CD4-positive, alpha-beta T cell treated with Interleukin-21 for 1 hour (primary cell): Measurements from ENCODE around the gene COL27A1.

ENCODE experiments used
- DNase-seq: peaks from one replicate; pipeline ENCODE4 v3.0.0-alpha.2; 2020

The COL27A1 gene

GRCh38 chr9:114149765-114150340, 5.5 kb upstream of the COL27A1 start:
- DNase-seq, result no peak

- no peak for DNase-seq
Measured at GRCh38 chr9:114150608-114151007, 4.7 kb upstream of the COL27A1 start.

- no peak for DNase-seq
Measured at GRCh38 chr9:114151426-114151956, 3.8 kb upstream of the COL27A1 start.

DNA sequence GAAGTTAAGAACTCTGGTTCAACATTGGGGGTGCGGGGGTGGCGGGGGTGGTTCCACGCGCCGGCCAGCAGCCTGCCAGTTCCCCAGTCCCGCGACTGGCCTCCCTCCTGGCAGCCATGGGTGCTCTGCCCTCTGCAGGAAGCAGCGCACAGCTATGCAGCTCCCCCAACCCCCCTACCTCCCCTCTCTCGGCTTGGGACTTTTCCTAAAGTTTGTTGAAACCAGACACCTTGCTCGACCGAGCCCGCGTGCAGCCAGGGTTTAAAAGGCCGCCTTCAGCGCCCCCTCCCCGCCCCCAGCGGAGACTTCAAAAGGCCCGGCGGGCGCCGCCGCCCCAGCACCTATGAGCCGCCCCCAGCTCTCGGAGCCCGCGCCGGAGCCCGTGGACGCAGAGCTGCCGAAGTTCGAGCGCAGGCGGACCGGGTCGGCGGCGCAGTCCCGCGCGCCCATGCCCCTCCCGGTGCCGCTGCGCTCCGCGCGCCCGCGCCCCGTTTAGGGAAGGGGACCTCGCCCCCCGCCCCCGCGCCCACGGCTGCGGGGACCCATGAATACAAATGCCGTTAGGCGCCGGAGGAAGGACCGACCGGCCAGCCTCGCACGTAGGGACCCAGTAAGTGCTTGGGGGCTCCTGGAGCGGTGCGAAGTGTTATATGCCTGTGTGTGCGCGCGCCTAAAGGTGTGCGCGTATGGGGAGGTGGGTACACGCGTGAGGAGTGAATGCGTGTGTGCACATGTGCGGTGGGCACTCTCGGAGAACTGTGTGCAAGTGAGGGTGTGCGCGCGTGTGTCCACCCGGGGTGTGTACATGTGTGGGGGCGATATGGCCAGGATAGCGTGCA, 1.4 kb upstream of the COL27A1 start:
- DNase-seq, result no peak

DNA sequence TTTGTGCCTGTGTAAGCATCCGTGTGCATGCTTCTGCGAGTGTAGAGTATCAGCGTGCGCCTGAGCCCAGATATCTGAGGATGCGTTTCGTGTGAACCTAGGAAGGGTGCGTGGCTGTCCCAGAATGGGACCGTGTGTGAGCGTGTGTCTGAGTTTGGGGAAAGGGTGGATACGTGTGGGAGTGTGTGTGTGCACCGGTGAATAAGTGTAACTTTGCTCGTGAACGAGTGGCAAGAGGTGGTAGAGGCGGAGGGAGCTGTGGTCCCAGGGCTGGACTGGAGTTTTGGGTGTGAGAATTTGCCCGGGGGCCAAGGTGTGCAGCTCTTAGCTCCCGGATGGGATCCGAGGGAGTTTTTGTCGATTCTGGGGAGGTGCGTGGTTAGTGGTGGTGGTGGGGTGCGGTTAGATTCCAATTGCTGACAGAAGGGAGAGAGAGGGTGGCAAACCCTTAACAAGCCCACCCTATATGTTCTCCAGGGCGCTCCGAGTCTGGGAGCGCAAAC, 686 bp upstream of the COL27A1 start:
- DNase-seq, result no peak

- DNase-seq, result peak; percentile 4
Measured at GRCh38 chr9:114155995-114156656, 789 bp downstream of the COL27A1 start.

DNA sequence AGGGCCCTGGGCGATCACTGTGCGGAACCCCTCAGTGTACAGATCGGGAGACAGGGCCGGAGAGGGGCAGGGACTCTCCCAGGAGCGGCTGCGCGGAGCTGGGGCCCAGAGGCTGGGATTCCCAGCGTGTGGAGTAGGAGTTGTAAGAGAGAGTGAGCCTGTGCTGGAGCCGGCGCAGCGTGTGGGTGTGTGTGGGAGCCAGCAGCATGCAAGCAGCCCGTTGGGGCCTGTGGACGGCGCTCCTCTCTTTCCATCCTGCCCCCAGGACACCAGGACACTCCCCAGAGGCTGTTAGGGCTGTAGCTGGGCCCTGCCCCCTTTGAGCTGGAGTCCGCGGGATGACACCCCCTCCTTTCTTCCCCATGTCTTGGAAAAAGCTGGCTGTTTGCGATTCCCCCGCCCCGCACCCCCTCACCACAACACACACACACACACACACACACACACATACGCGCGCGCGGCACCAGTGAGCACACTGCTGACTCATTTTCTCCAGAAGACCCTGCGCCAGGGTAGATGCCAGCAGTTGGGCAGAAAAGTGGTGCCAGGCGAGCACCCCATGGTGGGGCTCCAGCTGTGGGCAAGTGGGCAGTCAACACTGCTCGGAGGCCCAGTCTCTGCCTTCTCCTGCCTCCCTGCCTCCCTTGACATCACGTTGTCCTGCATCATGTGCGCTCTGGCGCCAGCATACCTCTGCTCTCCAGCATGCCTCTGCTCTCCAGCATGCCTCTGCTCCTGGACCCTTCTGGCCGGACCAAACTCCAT, 1.5 kb downstream of the COL27A1 start:
- DNase-seq, result no peak

- DNase-seq, result no peak
Measured at GRCh38 chr9:114157516-114158176, 2.3 kb downstream of the COL27A1 start.

DNA sequence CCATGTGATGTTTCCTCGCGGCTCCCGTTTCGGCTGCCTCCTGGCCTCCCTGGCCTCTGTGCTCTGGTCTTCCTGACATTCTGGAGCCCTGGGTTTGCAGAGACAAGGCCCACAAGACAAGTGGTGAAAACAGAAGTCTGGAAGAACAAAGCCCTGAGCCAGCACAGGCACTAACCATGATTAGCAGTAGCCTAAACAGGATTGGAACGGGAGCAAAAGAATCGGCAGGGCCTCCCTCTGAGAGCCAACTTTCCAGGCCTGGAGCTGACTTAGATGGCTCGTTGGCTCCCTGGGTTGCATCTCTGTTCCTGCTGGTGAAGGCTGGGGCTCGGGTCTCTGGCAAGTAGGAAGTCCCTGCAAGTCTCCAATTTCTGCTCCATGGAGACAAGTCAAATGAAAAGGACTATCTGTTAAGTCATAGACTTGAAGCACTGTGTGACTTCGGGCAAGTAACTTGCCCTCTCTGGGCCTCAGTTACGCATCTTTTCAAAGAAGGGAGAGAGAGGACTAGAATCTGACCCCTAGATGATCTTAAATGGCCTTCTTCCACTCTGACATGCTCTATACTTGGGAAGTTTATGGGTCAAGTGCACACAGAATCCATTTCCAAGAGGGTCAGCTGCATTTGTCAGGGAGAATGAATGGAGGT, 3.3 kb downstream of the COL27A1 start:
- DNase-seq, result no peak

DNA sequence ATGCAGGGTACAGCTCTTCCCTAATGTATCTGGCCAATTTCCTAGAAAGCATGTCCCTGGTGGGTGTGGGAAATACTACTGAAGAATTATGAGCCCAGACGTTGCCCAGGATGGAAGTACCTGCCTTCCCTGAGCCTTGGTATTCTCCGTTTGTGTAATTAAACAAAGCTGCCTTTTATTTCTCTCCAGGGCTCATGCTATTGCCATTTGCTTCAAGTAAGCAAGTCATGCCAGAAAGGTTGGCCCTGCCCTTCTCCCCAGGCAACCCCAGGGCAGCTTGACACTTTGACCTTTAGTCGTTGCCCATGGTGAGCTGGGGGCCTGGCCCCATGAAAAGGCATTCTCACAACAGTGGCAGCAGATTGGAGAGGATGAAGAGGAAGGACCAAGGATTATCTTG, 4.4 kb downstream of the COL27A1 start:
- no peak for DNase-seq

GRCh38 chr9:114161513-114161912, 6.2 kb downstream of the COL27A1 start:
- DNase-seq, result no peak

GRCh38 chr9:114163517-114163951, 8.2 kb downstream of the COL27A1 start:
- DNase-seq, result no peak

GRCh38 chr9:114164191-114164794, 9.0 kb downstream of the COL27A1 start:
- no peak for DNase-seq

GRCh38 chr9:114165407-114166102, 10.2 kb downstream of the COL27A1 start:
- DNase-seq, result no peak

DNA sequence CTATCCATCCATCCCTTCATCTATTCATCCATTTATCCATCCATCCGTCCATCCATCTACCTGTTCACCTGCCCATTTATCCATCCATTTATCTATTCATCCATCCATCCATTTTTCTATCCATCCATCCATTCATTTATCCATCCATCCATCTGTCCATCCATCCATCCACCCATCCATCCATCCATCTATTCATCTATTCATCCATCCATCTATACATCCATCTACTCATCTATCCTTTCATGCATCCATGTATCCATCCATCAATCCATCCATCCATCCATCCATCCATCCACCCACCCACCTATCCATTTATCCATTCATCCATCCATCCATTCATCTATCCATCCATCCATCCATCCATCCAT, 10.8 kb downstream of the COL27A1 start:
- no peak for DNase-seq

GRCh38 chr9:114166614-114167572, 11.6 kb downstream of the COL27A1 start:
- no peak for DNase-seq

- DNase-seq, result no peak
Measured at GRCh38 chr9:114167591-114168091, 12.3 kb downstream of the COL27A1 start.

GRCh38 chr9:114168281-114169028, 13.1 kb downstream of the COL27A1 start:
- DNase-seq, result no peak
